ENCODE results near the gene NXPH2.
"Not testable (repeated sequence)": the region's sequence is repeated elsewhere in the genome, so short reads cannot be mapped to it uniquely, and the experiment has no call there.

The NXPH2 gene

DNA sequence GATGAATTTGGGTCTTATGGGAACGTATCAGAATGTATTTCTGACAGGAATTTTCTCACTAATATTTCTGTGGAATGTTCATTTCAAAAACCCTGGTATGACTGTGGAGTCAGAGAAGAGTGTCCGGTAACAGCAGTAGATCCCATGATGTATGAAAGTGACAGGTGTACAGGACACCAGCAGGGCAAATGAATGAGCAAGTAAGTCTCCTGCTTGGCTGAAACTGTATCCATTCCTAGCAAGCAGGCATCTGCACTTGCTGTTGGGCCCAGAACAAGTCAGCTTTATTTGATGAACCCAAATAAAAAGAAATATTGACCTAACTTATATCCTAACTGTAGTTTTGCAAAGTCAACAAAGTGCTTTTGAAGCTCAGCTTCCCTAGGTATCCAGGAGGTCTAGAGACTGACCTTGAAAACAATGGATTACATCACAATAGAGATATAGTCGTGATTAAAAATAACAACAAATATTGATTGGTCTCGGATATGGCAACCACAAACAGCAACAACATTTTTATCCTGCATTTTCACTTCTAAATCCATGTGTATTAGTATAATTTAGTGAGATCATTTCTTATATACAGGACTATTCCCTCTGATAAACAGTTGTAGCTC lies 37.6 kb downstream of the NXPH2 start:
- TF ChIP-seq, protein P1, sequence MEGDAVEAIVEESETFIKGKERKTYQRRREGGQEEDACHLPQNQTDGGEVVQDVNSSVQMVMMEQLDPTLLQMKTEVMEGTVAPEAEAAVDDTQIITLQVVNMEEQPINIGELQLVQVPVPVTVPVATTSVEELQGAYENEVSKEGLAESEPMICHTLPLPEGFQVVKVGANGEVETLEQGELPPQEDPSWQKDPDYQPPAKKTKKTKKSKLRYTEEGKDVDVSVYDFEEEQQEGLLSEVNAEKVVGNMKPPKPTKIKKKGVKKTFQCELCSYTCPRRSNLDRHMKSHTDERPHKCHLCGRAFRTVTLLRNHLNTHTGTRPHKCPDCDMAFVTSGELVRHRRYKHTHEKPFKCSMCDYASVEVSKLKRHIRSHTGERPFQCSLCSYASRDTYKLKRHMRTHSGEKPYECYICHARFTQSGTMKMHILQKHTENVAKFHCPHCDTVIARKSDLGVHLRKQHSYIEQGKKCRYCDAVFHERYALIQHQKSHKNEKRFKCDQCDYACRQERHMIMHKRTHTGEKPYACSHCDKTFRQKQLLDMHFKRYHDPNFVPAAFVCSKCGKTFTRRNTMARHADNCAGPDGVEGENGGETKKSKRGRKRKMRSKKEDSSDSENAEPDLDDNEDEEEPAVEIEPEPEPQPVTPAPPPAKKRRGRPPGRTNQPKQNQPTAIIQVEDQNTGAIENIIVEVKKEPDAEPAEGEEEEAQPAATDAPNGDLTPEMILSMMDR (IDR thresholded peaks at IDR 0.05; ENCODE audit: low read depth, low read length): no peak
- DNase-seq (ENCODE audit: low read depth, low spot score): no peak
- in situ Hi-C loops (cut with HindIII; ENCODE audit: low sequenced_read_pairs): no loop called here
- H3K4me3 ChIP-seq (ENCODE audit: low read depth, low read length): no peak overlapping the region

DNA sequence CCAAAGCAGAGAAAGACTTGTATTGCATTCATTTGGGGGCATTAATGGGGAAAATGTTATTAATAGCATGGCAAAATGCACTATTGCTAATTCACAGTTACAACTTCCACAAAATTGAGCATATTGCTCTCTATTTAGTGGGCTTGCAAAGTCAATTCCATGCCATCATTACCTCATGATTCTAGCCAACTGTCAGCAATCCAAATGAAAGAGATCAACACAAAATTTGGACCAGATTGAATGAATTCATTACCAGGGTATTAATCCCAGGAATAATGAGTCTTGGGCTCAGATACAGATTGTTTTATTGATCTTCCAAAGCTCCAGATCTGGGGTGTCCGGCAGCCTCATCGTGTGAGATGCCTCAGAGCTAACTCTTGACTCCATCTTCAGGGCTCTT lies 38.3 kb downstream of the NXPH2 start:
- in situ Hi-C loops (cut with HindIII; ENCODE audit: low sequenced_read_pairs): no loop called here
- TF ChIP-seq, protein P1 (IDR thresholded peaks at IDR 0.05; ENCODE audit: low read depth, low read length): no peak

DNA sequence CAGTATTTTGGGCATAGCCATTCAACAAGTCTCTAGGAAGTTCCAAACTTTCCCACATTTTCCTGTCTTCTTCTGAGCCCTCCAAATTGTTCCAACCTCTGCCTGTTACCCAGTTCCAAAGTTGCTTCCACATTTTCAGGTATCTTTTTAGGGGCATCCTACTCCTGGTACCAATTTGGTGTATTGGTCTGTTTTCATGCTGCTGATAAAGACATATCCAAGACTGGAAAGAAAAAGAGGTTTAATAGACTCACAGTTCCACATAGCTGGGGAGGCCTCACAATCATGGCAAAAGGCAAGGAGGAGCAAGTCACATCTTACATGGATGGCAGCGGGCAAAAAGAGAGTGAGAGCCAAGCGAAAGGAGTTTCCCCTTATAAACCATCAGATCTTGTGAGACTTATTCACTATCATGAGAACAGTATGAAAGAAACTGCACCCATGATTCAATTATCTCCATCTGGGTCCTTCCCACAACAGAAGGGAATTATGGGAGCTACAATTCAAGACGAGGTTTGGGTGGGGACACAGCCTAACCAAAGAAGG lies 43.1 kb downstream of the NXPH2 start:
- in situ Hi-C loops (cut with HindIII; ENCODE audit: low sequenced_read_pairs); DNase-seq (ENCODE audit: low read depth, low spot score); H3K4me3 ChIP-seq (ENCODE audit: low read depth, low read length): not testable (repeated sequence)

More for the DNA sequence above, 38.3 kb downstream of the NXPH2 start:
- no peak overlapping the region for H3K4me3 ChIP-seq (ENCODE audit: low read depth, low read length)
- DNase-seq (ENCODE audit: low read depth, low spot score): no peak

DNA sequence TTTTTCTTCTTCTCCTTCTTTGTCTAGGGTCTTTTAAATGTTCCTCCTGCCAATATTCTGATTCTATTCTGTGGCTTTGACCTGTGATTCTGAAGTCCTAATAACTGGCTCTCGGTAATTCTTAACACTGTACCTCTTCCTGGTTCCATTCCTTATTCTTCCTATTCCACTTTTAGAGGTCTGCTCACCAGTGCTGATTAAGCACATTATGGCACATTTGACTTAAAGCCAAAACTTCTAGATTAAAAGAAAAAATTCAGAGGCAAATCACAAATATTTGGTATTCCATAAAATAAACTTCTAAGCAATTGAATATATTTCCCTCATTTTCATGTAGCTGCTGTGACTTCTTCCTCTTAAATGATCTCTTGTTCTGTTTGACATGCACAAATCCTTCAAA lies 47.5 kb downstream of the NXPH2 start:
- in situ Hi-C loops (cut with HindIII; ENCODE audit: low sequenced_read_pairs): no loop called here
- no peak for DNase-seq (ENCODE audit: low read depth, low spot score)
- TF ChIP-seq, protein P1 (IDR thresholded peaks at IDR 0.05; ENCODE audit: low read depth, low read length): no peak
- no peak overlapping the region for H3K4me3 ChIP-seq (ENCODE audit: low read depth, low read length)

DNA sequence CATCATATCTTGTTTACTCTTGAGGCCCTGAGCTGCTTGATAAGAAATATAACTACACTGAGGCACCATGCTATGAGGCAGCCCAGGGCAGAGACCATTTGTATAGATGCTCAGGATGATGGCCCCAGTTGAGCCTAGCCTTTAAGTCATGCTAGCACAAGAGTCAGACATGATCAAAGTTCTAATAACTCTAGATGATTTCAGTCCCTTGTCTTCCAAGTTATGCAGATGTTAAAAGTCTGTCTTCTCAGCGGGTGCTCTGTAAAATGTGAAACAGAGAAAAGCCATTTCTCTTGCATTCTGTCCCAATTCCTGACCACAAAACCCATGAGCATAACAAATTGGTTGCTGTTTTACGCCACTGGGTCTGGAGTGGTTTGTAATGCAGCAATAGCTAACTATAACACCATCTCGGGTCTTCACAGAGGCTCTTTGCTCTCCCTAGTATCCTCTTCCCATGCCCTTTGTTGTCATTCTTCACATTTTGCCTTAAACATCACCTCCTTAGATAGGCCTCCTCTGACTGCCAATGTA lies 49.6 kb downstream of the NXPH2 start:
- no peak for DNase-seq (ENCODE audit: low read depth, low spot score)
- in situ Hi-C loops (cut with HindIII; ENCODE audit: low sequenced_read_pairs): no loop called here
- TF ChIP-seq, protein P1 (IDR thresholded peaks at IDR 0.05; ENCODE audit: low read depth, low read length): no peak
- H3K4me3 ChIP-seq (ENCODE audit: low read depth, low read length): no peak overlapping the region

DNA sequence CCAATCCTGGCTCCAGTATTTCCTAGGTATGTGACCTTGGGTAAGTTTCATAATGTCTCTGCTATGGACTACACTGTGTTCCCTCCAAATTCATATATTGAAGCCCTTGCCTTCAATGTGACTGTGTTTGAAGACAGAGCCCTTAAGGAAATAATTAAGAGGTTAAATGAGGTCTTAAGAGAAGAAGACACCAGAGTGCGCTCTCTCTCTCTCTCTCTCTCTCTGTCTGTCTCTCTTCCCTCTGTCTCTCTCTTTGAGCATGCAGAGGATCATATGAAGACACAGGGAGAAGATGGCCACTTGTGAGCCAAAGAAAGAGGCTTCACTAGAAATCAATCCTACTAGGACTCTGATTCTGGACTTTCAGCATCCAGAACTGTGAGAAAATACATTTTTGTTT lies 52.2 kb downstream of the NXPH2 start:
- in situ Hi-C loops (cut with HindIII; ENCODE audit: low sequenced_read_pairs): no loop called here
- no peak overlapping the region for H3K4me3 ChIP-seq (ENCODE audit: low read depth, low read length)
- TF ChIP-seq, protein P1 (IDR thresholded peaks at IDR 0.05; ENCODE audit: low read depth, low read length): no peak
- no peak for DNase-seq (ENCODE audit: low read depth, low spot score)

DNA sequence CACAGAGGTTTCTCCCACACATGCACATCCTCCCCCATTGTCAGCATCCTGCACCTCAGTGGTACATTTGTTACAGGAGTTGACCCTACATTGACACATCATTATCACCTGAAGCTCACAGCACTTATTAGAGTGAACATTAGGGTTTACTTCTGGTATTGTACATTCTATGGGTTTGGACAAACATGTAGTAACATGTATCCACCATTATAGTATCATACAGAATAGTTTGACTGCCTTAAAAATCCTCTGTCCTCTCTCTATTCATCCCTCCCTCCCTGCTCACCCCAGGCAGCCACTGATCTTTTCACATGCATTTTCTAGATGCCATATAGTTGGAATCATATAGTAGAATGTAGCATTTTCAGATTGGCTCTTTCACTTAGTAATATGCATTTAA lies 53.5 kb downstream of the NXPH2 start:
- no peak overlapping the region for H3K4me3 ChIP-seq (ENCODE audit: low read depth, low read length)
- in situ Hi-C loops (cut with HindIII; ENCODE audit: low sequenced_read_pairs): no loop called here
- DNase-seq (ENCODE audit: low read depth, low spot score): no peak
- TF ChIP-seq, protein P1 (IDR thresholded peaks at IDR 0.05; ENCODE audit: low read depth, low read length): no peak

Measured in astrocyte of the spinal cord (primary cell).